ENCODE data around the gene FAM174C. TPM values are rescaled to one million over a fixed set of nuclear protein-coding genes. Genes with fewer than 3 reads are reported as not detected.

Gene FAM174C
- total and polyA plus RNA-seq, 2 donors (not counting 3 experiments of a cell fraction or from before 2014, with no cell fraction given), result 46.7 to 83.9 TPM

- H3K9me3 ChIP-seq (replicated peaks; ENCODE audit: control insufficient read depth, insufficient read depth, low read length), result no peaks in the 10 kb centered on the region
- H3K27ac ChIP-seq (ENCODE audit: insufficient read depth, low read depth, low read length), result no peak overlapping the region
- CTCF ChIA-PET, result interaction anchor here (0.7 to 7.8 kb wide), 3 partner anchors 11 kb away, joined by 6 to 63 read pairs (median 10); no protein-coding TSS in a partner anchor
- FAIRE-seq, result no peak
- TF ChIP-seq, protein P1, sequence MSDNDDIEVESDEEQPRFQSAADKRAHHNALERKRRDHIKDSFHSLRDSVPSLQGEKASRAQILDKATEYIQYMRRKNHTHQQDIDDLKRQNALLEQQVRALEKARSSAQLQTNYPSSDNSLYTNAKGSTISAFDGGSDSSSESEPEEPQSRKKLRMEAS (IDR thresholded peaks at IDR 0.05; ENCODE audit: insufficient read depth, insufficient read length), result no peak
- TF ChIP-seq EZH2 (IDR thresholded peaks at IDR 0.05; ENCODE audit: borderline replicate concordance, low read depth, low read length, severe bottlenecking), result no peak
- no peak for TF ChIP-seq FOS (IDR thresholded peaks at IDR 0.05; ENCODE audit: borderline replicate concordance, insufficient read depth, low read length)
- TF ChIP-seq, protein P2, sequence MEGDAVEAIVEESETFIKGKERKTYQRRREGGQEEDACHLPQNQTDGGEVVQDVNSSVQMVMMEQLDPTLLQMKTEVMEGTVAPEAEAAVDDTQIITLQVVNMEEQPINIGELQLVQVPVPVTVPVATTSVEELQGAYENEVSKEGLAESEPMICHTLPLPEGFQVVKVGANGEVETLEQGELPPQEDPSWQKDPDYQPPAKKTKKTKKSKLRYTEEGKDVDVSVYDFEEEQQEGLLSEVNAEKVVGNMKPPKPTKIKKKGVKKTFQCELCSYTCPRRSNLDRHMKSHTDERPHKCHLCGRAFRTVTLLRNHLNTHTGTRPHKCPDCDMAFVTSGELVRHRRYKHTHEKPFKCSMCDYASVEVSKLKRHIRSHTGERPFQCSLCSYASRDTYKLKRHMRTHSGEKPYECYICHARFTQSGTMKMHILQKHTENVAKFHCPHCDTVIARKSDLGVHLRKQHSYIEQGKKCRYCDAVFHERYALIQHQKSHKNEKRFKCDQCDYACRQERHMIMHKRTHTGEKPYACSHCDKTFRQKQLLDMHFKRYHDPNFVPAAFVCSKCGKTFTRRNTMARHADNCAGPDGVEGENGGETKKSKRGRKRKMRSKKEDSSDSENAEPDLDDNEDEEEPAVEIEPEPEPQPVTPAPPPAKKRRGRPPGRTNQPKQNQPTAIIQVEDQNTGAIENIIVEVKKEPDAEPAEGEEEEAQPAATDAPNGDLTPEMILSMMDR (IDR thresholded peaks at IDR 0.05; ENCODE audit: extremely low read depth in 1 of 2, insufficient read depth in 1 of 2, low read depth in 1 of 2, low read length in 2 of 2), result no peak
- no peak for TF ChIP-seq JUN (IDR thresholded peaks at IDR 0.05; ENCODE audit: borderline replicate concordance, insufficient read depth, insufficient read length, low read depth)
- BruUV-seq (replicated peaks), result no TSS peak
- H3K4me1 ChIP-seq (ENCODE audit: control insufficient read depth, extremely low read depth, insufficient read depth, low read length), result peaks cover 48% of the 10 kb centered on the region
- no peaks in the 10 kb centered on the region for H3K9me1 ChIP-seq (replicated peaks; ENCODE audit: control insufficient read depth, extremely low read depth, insufficient read depth, low read length)
- POLR2A ChIA-PET, result interaction anchor here (0.8 to 1.2 kb wide), 3 partner anchors 11 to 13 kb away, joined by 3 to 5 read pairs (median 4); partner anchors contain the start of gene CIRBP
- intact Hi-C loops (cut with micrococcal nuclease) (no loop called here), dilution Hi-C loops (cut with MboI; ENCODE audit: extremely low pct_ligation_motif_present, low sequenced_read_pairs) (no loop called here)
- no peak overlapping the region for H3K9ac ChIP-seq (replicated peaks; ENCODE audit: extremely low read depth, insufficient read depth, low read length)
- no peaks in the 10 kb centered on the region for H4K20me1 ChIP-seq (replicated peaks; ENCODE audit: control insufficient read depth, extremely low read depth, insufficient read depth, low read length)
- H3K79me2 ChIP-seq (ENCODE audit: control insufficient read depth, insufficient read depth, low read length), result peaks cover 54% of the 10 kb centered on the region
- no peaks in the 10 kb centered on the region for H3K27me3 ChIP-seq (ENCODE audit: control insufficient read depth in 2 of 2, insufficient read depth in 2 of 2, low read length in 2 of 2)
- H2AFZ ChIP-seq (ENCODE audit: low read depth, low read length), result no peak overlapping the region
- no peak for DNase-seq (ENCODE audit: low read depth, low spot score)
- H3K4me2 ChIP-seq (ENCODE audit: insufficient read depth, low read length), result no peak overlapping the region
- peaks cover 29 to 34% of the 10 kb centered on the region in 2 experiments for H3K36me3 ChIP-seq (ENCODE audit: control insufficient read depth in 2 of 2, extremely low read depth in 1 of 2, insufficient read depth in 2 of 2, low read length in 2 of 2)
- no peak overlapping the region for H3K4me3 ChIP-seq (replicated peaks in 1 of 3; ENCODE audit: insufficient read depth in 1 of 3, low read depth in 1 of 3, low read length in 3 of 3)
Measured at GRCh38 chr19:1255186-1256161, 19.9 kb upstream of the FAM174C start.
